NCI-H146 (cell line): ENCODE measurements around the gene SLC39A10.
"Not testable (repeated sequence)": the region's sequence is repeated elsewhere in the genome, so short reads cannot be mapped to it uniquely, and the experiment has no call there.

Source experiments
- DNase-seq: peaks from one replicate; lab custom pipeline; 2025; lab: John Stamatoyannopoulos, UW

The SLC39A10 gene

GRCh38 chr2:195674491-195675221, 17.6 kb downstream of the SLC39A10 start:
- no peak for DNase-seq

- no peak for DNase-seq
Observed at GRCh38 chr2:195675783-195676427, 18.9 kb downstream of the SLC39A10 start.

- no peak for DNase-seq
Observed at GRCh38 chr2:195677290-195677689, 20.3 kb downstream of the SLC39A10 start.

- no peak for DNase-seq
Observed at GRCh38 chr2:195677884-195678283, 20.9 kb downstream of the SLC39A10 start.

GRCh38 chr2:195682077-195682476, 25.1 kb downstream of the SLC39A10 start:
- no peak for DNase-seq

- DNase-seq, result no peak
Observed at GRCh38 chr2:195683174-195683573, 26.1 kb downstream of the SLC39A10 start.

- DNase-seq, result no peak
Observed at GRCh38 chr2:195686564-195686963, 29.5 kb downstream of the SLC39A10 start.

GRCh38 chr2:195687320-195688086, 30.5 kb downstream of the SLC39A10 start:
- no peak for DNase-seq

GRCh38 chr2:195692531-195692930, 35.5 kb downstream of the SLC39A10 start:
- DNase-seq, result not testable (repeated sequence)

- no peak for DNase-seq
Observed at GRCh38 chr2:195694553-195694952, 37.5 kb downstream of the SLC39A10 start.

GRCh38 chr2:195695002-195695631, 38.1 kb downstream of the SLC39A10 start:
- no peak for DNase-seq

- DNase-seq, result no peak
Observed at GRCh38 chr2:195696012-195696411, 39.0 kb downstream of the SLC39A10 start.

GRCh38 chr2:195697681-195698220, 40.7 kb downstream of the SLC39A10 start:
- no peak for DNase-seq

GRCh38 chr2:195700480-195700879, 43.5 kb downstream of the SLC39A10 start:
- DNase-seq, result no peak

- no peak for DNase-seq
Observed at GRCh38 chr2:195706161-195706900, 49.3 kb downstream of the SLC39A10 start.

- DNase-seq, result no peak
Observed at GRCh38 chr2:195709901-195710806, 53.1 kb downstream of the SLC39A10 start.

GRCh38 chr2:195711478-195711877, 54.5 kb downstream of the SLC39A10 start:
- no peak for DNase-seq

- DNase-seq, result no peak
Observed at GRCh38 chr2:195716466-195716865, 59.4 kb downstream of the SLC39A10 start.

GRCh38 chr2:195721042-195721441, 64.0 kb downstream of the SLC39A10 start:
- no peak for DNase-seq

- no peak for DNase-seq
Observed at GRCh38 chr2:195722075-195722474, 65.0 kb downstream of the SLC39A10 start.
